Measurements from ENCODE around the gene TTC23. TPM values are rescaled to one million over a fixed set of nuclear protein-coding genes. Genes with fewer than 3 reads are reported as not detected.

The TTC23 gene
- total and polyA plus RNA-seq, 8 donors = 3.8 to 75.3 (median 14.8) TPM

DNA sequence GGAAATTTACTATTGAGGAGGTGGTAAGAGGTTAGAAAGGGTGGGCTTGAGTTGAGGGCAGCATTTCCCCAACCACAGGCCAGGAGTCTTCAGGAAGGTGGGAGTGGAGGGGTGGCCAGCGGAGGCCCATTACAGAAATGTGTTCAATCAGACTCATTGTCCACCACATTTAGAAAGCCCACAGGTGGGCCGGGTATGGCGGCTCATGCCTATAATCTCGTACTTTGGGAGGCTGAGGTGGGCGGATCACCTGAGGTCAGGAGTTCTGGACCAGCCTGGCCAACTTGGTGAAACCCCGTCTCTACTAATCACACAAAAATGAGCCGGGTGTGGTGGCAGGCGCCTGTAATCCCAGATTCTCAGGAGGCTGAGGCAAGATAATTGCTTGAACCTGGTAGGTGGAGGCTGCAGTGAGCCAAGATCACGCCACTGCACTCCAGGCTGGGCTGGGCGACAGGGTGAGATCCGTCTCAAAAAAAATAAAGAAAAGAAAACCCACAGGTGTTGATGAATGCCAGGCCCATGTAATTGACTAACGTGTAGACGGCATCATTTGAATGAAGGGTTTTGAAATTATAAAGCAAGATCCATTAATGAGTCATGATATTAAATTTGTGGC lies 156.7 kb downstream of the TTC23 start:
- DNase-seq = no peak
- TF ChIP-seq POLR2AphosphoS5 (IDR thresholded peaks at IDR 0.05) (no peak), EP300 (IDR thresholded peaks at IDR 0.05) (no peak), POLR2A (IDR thresholded peaks at IDR 0.05) (no peak)
- TF ChIP-seq, protein P1, sequence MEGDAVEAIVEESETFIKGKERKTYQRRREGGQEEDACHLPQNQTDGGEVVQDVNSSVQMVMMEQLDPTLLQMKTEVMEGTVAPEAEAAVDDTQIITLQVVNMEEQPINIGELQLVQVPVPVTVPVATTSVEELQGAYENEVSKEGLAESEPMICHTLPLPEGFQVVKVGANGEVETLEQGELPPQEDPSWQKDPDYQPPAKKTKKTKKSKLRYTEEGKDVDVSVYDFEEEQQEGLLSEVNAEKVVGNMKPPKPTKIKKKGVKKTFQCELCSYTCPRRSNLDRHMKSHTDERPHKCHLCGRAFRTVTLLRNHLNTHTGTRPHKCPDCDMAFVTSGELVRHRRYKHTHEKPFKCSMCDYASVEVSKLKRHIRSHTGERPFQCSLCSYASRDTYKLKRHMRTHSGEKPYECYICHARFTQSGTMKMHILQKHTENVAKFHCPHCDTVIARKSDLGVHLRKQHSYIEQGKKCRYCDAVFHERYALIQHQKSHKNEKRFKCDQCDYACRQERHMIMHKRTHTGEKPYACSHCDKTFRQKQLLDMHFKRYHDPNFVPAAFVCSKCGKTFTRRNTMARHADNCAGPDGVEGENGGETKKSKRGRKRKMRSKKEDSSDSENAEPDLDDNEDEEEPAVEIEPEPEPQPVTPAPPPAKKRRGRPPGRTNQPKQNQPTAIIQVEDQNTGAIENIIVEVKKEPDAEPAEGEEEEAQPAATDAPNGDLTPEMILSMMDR (IDR thresholded peaks at IDR 0.05) = no peak
- no peak overlapping the region for H3K27ac ChIP-seq
- no peaks in the 10 kb centered on the region for H3K36me3 ChIP-seq
- H3K4me3 ChIP-seq = no peak overlapping the region
- H3K4me1 ChIP-seq = no peaks in the 10 kb centered on the region
- no peaks in the 10 kb centered on the region for H3K9me3 ChIP-seq
- intact Hi-C loops (cut with DNase I; ENCODE audit: low total_unique reads) = no loop called here
- H3K27me3 ChIP-seq = no peaks in the 10 kb centered on the region
- 78 to 82% (median 79%) methylated on average over 13 of the region's 13 CpGs for WGBS, 5 donors

DNA sequence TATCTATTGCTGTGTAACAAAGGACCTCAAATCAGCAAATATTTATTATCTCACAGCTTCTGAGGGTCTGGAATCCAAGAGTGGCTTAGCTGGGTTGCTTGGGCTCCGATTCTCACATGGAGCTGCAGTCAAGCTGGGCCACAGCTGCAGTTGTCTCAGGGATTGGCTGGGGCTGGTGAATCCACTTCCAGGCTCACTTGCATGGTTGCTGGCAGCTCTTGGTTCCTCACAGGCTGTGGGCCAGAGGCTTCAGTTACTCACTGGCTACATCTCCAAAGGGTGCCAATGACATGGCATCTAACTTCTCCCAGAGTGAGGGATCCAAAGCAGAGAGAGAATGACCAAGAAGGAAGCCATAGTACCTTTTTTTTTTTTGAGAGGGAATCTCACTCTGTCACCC lies 158.4 kb downstream of the TTC23 start:
- no peak overlapping the region for H3K27ac ChIP-seq
- H3K4me1 ChIP-seq = no peaks in the 10 kb centered on the region
- DNase-seq = no peak
- intact Hi-C loops (cut with DNase I; ENCODE audit: low total_unique reads) = no loop called here
- TF ChIP-seq POLR2AphosphoS5 (IDR thresholded peaks at IDR 0.05) = no peak
- TF ChIP-seq, protein P1 (IDR thresholded peaks at IDR 0.05) = no peak
- TF ChIP-seq POLR2A (IDR thresholded peaks at IDR 0.05) = no peak
- TF ChIP-seq EP300 (IDR thresholded peaks at IDR 0.05) = no peak
- 80 to 100% (median 90%) methylated on average over 1 of the region's 1 CpG for WGBS, 5 donors
- no peaks in the 10 kb centered on the region for H3K27me3 ChIP-seq
- H3K36me3 ChIP-seq = no peaks in the 10 kb centered on the region
- H3K4me3 ChIP-seq = no peak overlapping the region
- H3K9me3 ChIP-seq = no peaks in the 10 kb centered on the region

DNA sequence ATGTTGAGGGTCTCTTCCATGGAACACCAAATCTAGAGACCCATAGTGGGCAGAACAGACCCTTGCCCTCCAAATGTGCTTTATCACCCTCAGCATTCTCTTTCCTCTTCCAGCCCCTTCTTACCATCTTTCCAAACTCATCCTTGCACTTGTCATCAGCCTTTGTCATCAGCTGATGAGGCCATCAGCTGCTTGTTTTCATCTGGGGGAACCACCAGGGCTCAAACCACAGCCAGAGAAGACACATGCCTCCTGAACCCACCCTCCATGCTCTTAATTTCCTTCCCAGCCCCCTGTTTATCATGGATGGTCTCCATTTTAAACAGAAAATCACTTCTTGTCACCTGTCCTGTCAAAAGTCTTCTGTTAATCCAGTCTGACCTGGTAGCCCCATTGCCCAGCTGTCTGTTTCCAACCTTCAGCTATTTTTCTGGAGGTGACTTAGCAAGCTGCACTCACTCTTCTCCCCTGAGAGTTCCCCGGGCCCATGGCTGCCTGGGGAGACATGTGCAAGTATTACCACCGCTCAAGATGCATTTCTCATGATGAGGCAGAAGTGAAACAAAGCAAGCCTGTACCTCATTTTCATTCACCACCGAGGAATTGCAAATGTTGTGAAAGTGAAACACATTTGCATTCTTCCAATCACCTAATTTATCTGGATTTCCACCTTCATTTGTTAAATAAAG lies 159.2 kb downstream of the TTC23 start:
- H3K27ac ChIP-seq = no peak overlapping the region
- H3K27me3 ChIP-seq = no peaks in the 10 kb centered on the region

GRCh38 chr15:99087405-99087943 lies 161.9 kb downstream of the TTC23 start:
- no peaks in the 10 kb centered on the region for H3K9me3 ChIP-seq
- no peaks in the 10 kb centered on the region for H3K36me3 ChIP-seq
- no peak for DNase-seq
- TF ChIP-seq POLR2AphosphoS5 (IDR thresholded peaks at IDR 0.05) (no peak), EP300 (IDR thresholded peaks at IDR 0.05) (no peak), POLR2A (IDR thresholded peaks at IDR 0.05) (no peak)
- TF ChIP-seq, protein P1 (IDR thresholded peaks at IDR 0.05) = no peak
- intact Hi-C loops (cut with DNase I; ENCODE audit: low total_unique reads) = no loop called here
- no peak overlapping the region for H3K4me3 ChIP-seq
- H3K27ac ChIP-seq = no peak overlapping the region
- no peaks in the 10 kb centered on the region for H3K4me1 ChIP-seq
- WGBS, 5 donors = 88 to 95% (median 92%) methylated on average over 11 of the region's 11 CpGs
- no peaks in the 10 kb centered on the region for H3K27me3 ChIP-seq

More for the DNA sequence above, 159.2 kb downstream of the TTC23 start:
- WGBS, 5 donors = 51 to 74% (median 54%) methylated on average over 3 of the region's 3 CpGs
- no peak overlapping the region for H3K4me3 ChIP-seq
- no peak for DNase-seq
- no peaks in the 10 kb centered on the region for H3K9me3 ChIP-seq
- no peaks in the 10 kb centered on the region for H3K36me3 ChIP-seq
- H3K4me1 ChIP-seq = no peaks in the 10 kb centered on the region
- TF ChIP-seq, protein P1 (IDR thresholded peaks at IDR 0.05) = no peak
- no peak for TF ChIP-seq EP300 (IDR thresholded peaks at IDR 0.05)
- TF ChIP-seq POLR2AphosphoS5 (IDR thresholded peaks at IDR 0.05) = no peak
- no peak for TF ChIP-seq POLR2A (IDR thresholded peaks at IDR 0.05)
- intact Hi-C loops (cut with DNase I; ENCODE audit: low total_unique reads) = no loop called here
